Spleen (tissue), 11 donors: ENCODE data around the gene SUN5. TPM values are rescaled to one million over a fixed set of nuclear protein-coding genes. Genes with fewer than 3 reads are reported as not detected.
A peak's percentile ranks its signal among the peaks of the same experiment; 100 is the strongest.

Source experiments
- DNase-seq: peaks from one replicate; pipeline ENCODE4 v3.0.0-alpha.2; 2020
- H3K27ac ChIP-seq, 8 donors: fragments of 200-600 bp; sonication (generic) in 7 of 8; 1 replicate in 4 of 8; 2 replicates in 4 of 8; pipeline versions ENCODE4 v1.5.0 to v1.8.0; 2016 to 2021; ENCODE audit warnings: inconsistent platforms in 4 of 8, mild to moderate bottlenecking in 4 of 8, moderate library complexity in 1 of 8
- H3K27me3 ChIP-seq, 7 donors: fragments of 200-600 bp; sonication (generic) in 6 of 7; replicated peaks in 1 of 7; 1 replicate in 4 of 7; 2 replicates in 3 of 7; pipeline versions ENCODE4 v1.5.0 to v1.8.0; 2016 to 2021; ENCODE audit warnings: inconsistent platforms in 3 of 7, mild to moderate bottlenecking in 1 of 7
- H3K36me3 ChIP-seq, 6 donors: fragments of 200-600 bp; sonication (generic) in 5 of 6; 1 replicate in 4 of 6; 2 replicates in 2 of 6; pipeline versions ENCODE4 v1.5.0 to v1.8.0; 2016 to 2021; ENCODE audit warnings: inconsistent platforms in 2 of 6
- H3K4me1 ChIP-seq, 6 donors: fragments of 200-600 bp; sonication (generic) in 5 of 6; 1 replicate in 3 of 6; 2 replicates in 3 of 6; pipeline versions ENCODE4 v1.5.0 to v1.8.0; 2016 to 2021; ENCODE audit warnings: inconsistent platforms in 3 of 6
- H3K4me3 ChIP-seq, 8 donors: fragments of 200-600 bp; sonication (generic) in 7 of 8; 1 replicate in 4 of 8; 2 replicates in 4 of 8; pipeline versions ENCODE4 v1.5.0 to v1.8.0; 2016 to 2021; ENCODE audit warnings: inconsistent platforms in 4 of 8, mild to moderate bottlenecking in 4 of 8, moderate library complexity in 2 of 8
- H3K9me3 ChIP-seq, 8 donors: fragments of 200-600 bp; sonication (generic) in 7 of 8; 1 replicate in 4 of 8; 2 replicates in 4 of 8; pipeline versions ENCODE4 v1.5.0 to v1.8.0; 2016 to 2021; ENCODE audit warnings: inconsistent platforms in 4 of 8
- CTCF ChIP-seq, 11 experiments: fragments of 200-600 bp in 7 of 11; fragments of 450-650 bp in 4 of 11; sonication (generic) in 4 of 11; IDR thresholded peaks in 8 of 11; conservative IDR thresholded peaks in 3 of 11; 1 replicate in 7 of 11; 2 replicates in 4 of 11; pipeline versions ENCODE4 v1.4.0 to v1.8.0; 2016 to 2021; ENCODE audit warnings: antibody characterized with exemption in 11 of 11, inconsistent platforms in 4 of 11, mild to moderate bottlenecking in 1 of 11
- POLR2A ChIP-seq, 3 donors: fragments of 450-650 bp; IDR thresholded peaks; one replicate each; pipeline ENCODE4 v1.5.1; 2017; ENCODE audit warnings: antibody characterized with exemption in 3 of 3, mild to moderate bottlenecking in 1 of 3
- POLR2AphosphoS5 ChIP-seq, 3 donors: sonication (generic); formaldehyde crosslinking; IDR thresholded peaks; one replicate each; pipeline ENCODE4 v1.5.1; 2017; ENCODE audit warnings: antibody characterized with exemption in 3 of 3
- WGBS, 5 donors: extraction: QIAGEN DNeasy Blood & Tissue Kit in 3 of 5; methylation state at CpG; one replicate each; pipeline versions ENCODE4 v1.1.5 to v1.1.7; 2013 to 2018; 5-methylcytosine and 5-hydroxymethylcytosine counted together
- intact Hi-C: fragments of 100-400 bp; cut with DNase I; formaldehyde crosslinking; loops from one replicate; pipeline ENCODE4 v1.15.0; 2023; ENCODE audit warnings: low total_unique reads
- polyA plus RNA-seq, 3 donors: library from polyadenylated mRNA; stranded (reverse); fragments of 200-250 nt; gene quantifications; one replicate each; pipeline ENCODE4 v1.2.1, GENCODE V29; 2013
- total RNA-seq, 7 donors: library from RNA; depleted of rRNA in 3 of 7; stranded (reverse); fragments of >200 nt in 3 of 7; fragmentation: NEBNext Ultra II Directional in 4 of 7; extraction: Animal tissue kit (Norgen Biotek cat#: 25700) in 4 of 7; gene quantifications; one replicate each; pipeline versions ENCODE4 v1.1.0 to v1.2.1, GENCODE V29; 2016 to 2021
- donor health status: healthy with polysubstance abuse.
- donor health status: DM: no; HTN: no; CAD: no; lungs with moderate emphysema.
- donor health status: DM: no; HTN: no; CAD: no.
- donor health status: Bipolar disorder and iron deficiency.
- donor health status: healthy.
- donor health status: DM: no; HTN: no; CAD: no.
- donor health status: DM: yes; HTN: yes; CAD: no.

SUN5 gene
- total and polyA plus RNA-seq, 10 donors = not detected

- Histone ChIP-seq H3K4me3 (no peak overlapping the region), H3K4me1 (peaks cover 20 to 80% (median 76%) of the 10 kb centered on the region in 6 donors), H3K36me3 (no peaks in the 10 kb centered on the region), H3K9me3 (no peaks in the 10 kb centered on the region), H3K27ac (peak overlapping the region in 6 of 8 donors; percentile 15 to 95 (median 66)), H3K27me3 (no peaks in the 10 kb centered on the region)
- no peak for TF ChIP-seq POLR2A (IDR thresholded peaks at IDR 0.05)
- TF ChIP-seq CTCF (IDR thresholded peaks at IDR 0.05 in 8 of 11, conservative IDR thresholded peaks at IDR 0.05 in 3 of 11) = no peak
- TF ChIP-seq POLR2AphosphoS5 (IDR thresholded peaks at IDR 0.05) = no peak
- intact Hi-C loops = no loop called here
- no peak for DNase-seq
- 75 to 85% (median 81%) methylated on average over 11 to 16 of the region's 16 CpGs for WGBS, 5 donors
Observed at GRCh38 chr20:32967961-32968457, 36.2 kb downstream of the SUN5 start.

GRCh38 chr20:32966881-32967781 lies 37.1 kb downstream of the SUN5 start:
- Histone ChIP-seq H3K36me3 (no peaks in the 10 kb centered on the region), H3K27ac (peak overlapping the region in 6 of 8 donors; percentile 15 to 95 (median 66)), H3K4me3 (no peak overlapping the region), H3K4me1 (peaks cover 16 to 71% (median 68%) of the 10 kb centered on the region in 6 donors), H3K27me3 (no peaks in the 10 kb centered on the region), H3K9me3 (no peaks in the 10 kb centered on the region)
- intact Hi-C loops = no loop called here
- 44 to 55% (median 47%) methylated on average over 15 to 16 of the region's 16 CpGs for WGBS, 5 donors
- no peak for DNase-seq
- TF ChIP-seq POLR2AphosphoS5 (IDR thresholded peaks at IDR 0.05) = no peak
- TF ChIP-seq POLR2A (IDR thresholded peaks at IDR 0.05) = no peak

GRCh38 chr20:32966382-32966781 lies 37.9 kb downstream of the SUN5 start:
- Histone ChIP-seq H3K4me3 (no peak overlapping the region), H3K9me3 (no peaks in the 10 kb centered on the region), H3K27me3 (no peaks in the 10 kb centered on the region), H3K4me1 (peaks cover 9 to 64% (median 61%) of the 10 kb centered on the region in 6 donors), H3K36me3 (no peaks in the 10 kb centered on the region), H3K27ac (peak overlapping the region in 4 of 8 donors; percentile 42 to 95 (median 76))
- 74 to 85% (median 77%) methylated on average over 4 of the region's 4 CpGs for WGBS, 5 donors
- no peak for DNase-seq
- TF ChIP-seq POLR2AphosphoS5 (IDR thresholded peaks at IDR 0.05) (no peak), POLR2A (IDR thresholded peaks at IDR 0.05) (no peak), CTCF (IDR thresholded peaks at IDR 0.05 in 8 of 11, conservative IDR thresholded peaks at IDR 0.05 in 3 of 11) (no peak)
- intact Hi-C loops = no loop called here

- H3K9me3 ChIP-seq = no peaks in the 10 kb centered on the region
- peak; percentile 76 for DNase-seq
- no peak overlapping the region for H3K4me3 ChIP-seq
- no peaks in the 10 kb centered on the region for H3K27me3 ChIP-seq
- peaks cover 6 to 58% (median 55%) of the 10 kb centered on the region in 6 donors for H3K4me1 ChIP-seq
- no peak for TF ChIP-seq POLR2A (IDR thresholded peaks at IDR 0.05)
- TF ChIP-seq CTCF (IDR thresholded peaks at IDR 0.05 in 8 of 11, conservative IDR thresholded peaks at IDR 0.05 in 3 of 11) = no peak
- TF ChIP-seq POLR2AphosphoS5 (IDR thresholded peaks at IDR 0.05) = no peak
- intact Hi-C loops = no loop called here
- 58 to 72% (median 66%) methylated on average over 11 to 12 of the region's 12 CpGs for WGBS, 5 donors
- H3K36me3 ChIP-seq = no peaks in the 10 kb centered on the region
- peak overlapping the region in 4 of 8 donors; percentile 9 to 95 (median 65) for H3K27ac ChIP-seq
Observed at GRCh38 chr20:32965581-32966373, 38.5 kb downstream of the SUN5 start.
